SK-N-MC (cell line): ENCODE data around the gene POLR2M.

Experiments used
- EZH2 ChIP-seq: fragments of 200-600 bp; sonication (generic); IDR thresholded peaks from one replicate; pipeline ENCODE4 v1.6.1; 2017; ENCODE audit warnings: antibody characterized with exemption
- FOXP2 ChIP-seq: optimal IDR thresholded peaks from 2 replicates; pipeline ENCODE3; 2011; ENCODE audit warnings: mild to moderate bottlenecking, moderate library complexity; ENCODE audit not compliant: insufficient read depth; ENCODE audit errors: extremely low read length, control extremely low read depth
- POLR2AphosphoS5 ChIP-seq: IDR thresholded peaks from 2 replicates; pipeline ENCODE4 v1.6.1; 2012; ENCODE audit warnings: mild to moderate bottlenecking, low read depth, low read length, borderline replicate concordance

DNA sequence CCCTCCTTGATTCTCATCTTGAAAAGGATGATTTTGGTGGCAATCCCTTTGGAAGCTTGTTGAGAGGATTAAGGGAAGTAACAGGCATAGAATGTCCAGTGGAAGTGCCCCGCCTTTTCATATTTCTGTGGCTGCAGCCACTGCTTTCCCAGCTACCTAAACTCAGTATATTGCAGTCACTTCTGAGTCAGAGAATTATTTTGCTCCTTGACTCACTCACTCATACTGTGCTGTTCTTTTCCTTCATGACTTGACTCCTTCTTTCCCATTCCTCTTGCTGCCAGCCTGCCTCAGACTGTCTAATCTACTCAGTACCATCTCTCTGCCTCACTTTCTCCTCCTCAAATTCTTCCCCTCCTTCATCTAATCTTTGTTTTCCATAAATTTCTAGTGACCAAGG, 26.5 kb upstream of the POLR2M start:
- TF ChIP-seq EZH2 (no peak), FOXP2 (no peak), POLR2AphosphoS5 (no peak)
